H9 (cell line): Measurements from ENCODE around the gene TMEM86B. TPM values are rescaled to one million over a fixed set of nuclear protein-coding genes. Genes with fewer than 3 reads are reported as not detected.
A peak's percentile ranks its signal among the peaks of the same experiment; 100 is the strongest.

Source experiments
- DNase-seq: peaks from one replicate; pipeline ENCODE4 v3.0.0-alpha.2; 2017
- H2AFZ ChIP-seq: one replicate; pipeline ENCODE4 v1.6.1; 2013; ENCODE audit warnings: mild to moderate bottlenecking, low read length, control low read depth, moderate library complexity
- H2AK5ac ChIP-seq: 2 replicates; pipeline ENCODE4 v1.6.1; 2013; ENCODE audit warnings: low read length, control low read depth, mixed read lengths; ENCODE audit not compliant: insufficient read length
- H2BK120ac ChIP-seq: one replicate; pipeline ENCODE4 v1.6.1; 2013; ENCODE audit warnings: low read depth, mild to moderate bottlenecking, low read length, control low read depth, inconsistent platforms; ENCODE audit not compliant: poor library complexity, severe bottlenecking
- H2BK12ac ChIP-seq: 2 replicates; pipeline ENCODE4 v1.6.1; 2013; ENCODE audit warnings: low read length, control low read depth, mixed read lengths, low read depth; ENCODE audit not compliant: insufficient read length
- H2BK15ac ChIP-seq: 2 replicates; pipeline ENCODE4 v1.6.1; 2013; ENCODE audit warnings: low read depth, low read length, control low read depth
- H2BK20ac ChIP-seq: one replicate; pipeline ENCODE4 v1.6.1; 2013; ENCODE audit warnings: low read depth, mild to moderate bottlenecking, low read length, control low read depth, inconsistent platforms; ENCODE audit not compliant: poor library complexity, severe bottlenecking
- H2BK5ac ChIP-seq: 2 replicates; pipeline ENCODE4 v1.6.1; 2013; ENCODE audit warnings: low read length, control low read depth, mixed read lengths; ENCODE audit not compliant: insufficient read length
- H3K14ac ChIP-seq: 2 replicates; pipeline ENCODE4 v1.6.1; 2013; ENCODE audit warnings: low read length, control low read depth; ENCODE audit not compliant: insufficient read depth
- H3K18ac ChIP-seq: 2 replicates; pipeline ENCODE4 v1.6.1; 2013; ENCODE audit warnings: low read depth, mild to moderate bottlenecking, mixed read lengths, low read length, control low read depth; ENCODE audit not compliant: insufficient read length
- H3K23ac ChIP-seq: 2 replicates; pipeline ENCODE4 v1.6.1; 2013; ENCODE audit warnings: low read length, control low read depth, mixed read lengths, low read depth; ENCODE audit not compliant: insufficient read length
- H3K23me2 ChIP-seq: 2 replicates; pipeline ENCODE4 v1.6.1; 2013; ENCODE audit warnings: low read depth, mild to moderate bottlenecking, mixed read lengths, low read length, control low read depth; ENCODE audit not compliant: insufficient read length, poor library complexity, severe bottlenecking
- H3K27ac ChIP-seq: 2 replicates; pipeline ENCODE4 v1.5.1; 2013; ENCODE audit warnings: low read length, control low read depth, mixed read lengths, low read depth; ENCODE audit not compliant: insufficient read length
- H3K27me3 ChIP-seq: 2 replicates; pipeline ENCODE4 v1.6.1; 2013; ENCODE audit warnings: low read length, control low read depth, inconsistent platforms; ENCODE audit not compliant: insufficient read depth
- H3K4ac ChIP-seq: 2 replicates; pipeline ENCODE4 v1.6.1; 2013; ENCODE audit warnings: low read depth, mild to moderate bottlenecking, control low read depth, inconsistent platforms, low read length, moderate library complexity
- H3K4me1 ChIP-seq: 2 replicates; pipeline ENCODE4 v1.6.1; 2013; ENCODE audit warnings: low read length, control low read depth, inconsistent platforms; ENCODE audit not compliant: insufficient read depth
- H3K4me2 ChIP-seq: 2 replicates; pipeline ENCODE4 v1.6.1; 2013; ENCODE audit warnings: low read length, control low read depth, mixed read lengths; ENCODE audit not compliant: insufficient read length, insufficient read depth
- H3K56ac ChIP-seq: 2 replicates; pipeline ENCODE4 v1.6.1; 2013; ENCODE audit warnings: low read depth, mild to moderate bottlenecking, mixed read lengths, low read length, control low read depth; ENCODE audit not compliant: insufficient read length
- H3K79me1 ChIP-seq: 2 replicates; pipeline ENCODE4 v1.6.1; 2013; ENCODE audit warnings: low read depth, mild to moderate bottlenecking, moderate library complexity, low read length, control low read depth, inconsistent platforms; ENCODE audit not compliant: insufficient read depth, poor library complexity, severe bottlenecking
- H3K79me2 ChIP-seq: 2 replicates; pipeline ENCODE4 v1.6.1; 2013; ENCODE audit warnings: low read length, control low read depth, inconsistent platforms; ENCODE audit not compliant: insufficient read depth
- H3K9ac ChIP-seq: 2 replicates; pipeline ENCODE4 v1.6.1; 2013; ENCODE audit warnings: low read length, control low read depth, mixed read lengths; ENCODE audit not compliant: insufficient read length; ENCODE audit errors: extremely low read depth
- H3K9me3 ChIP-seq: one replicate; pipeline ENCODE4 v1.6.1; 2013; ENCODE audit warnings: low read depth, low read length, inconsistent platforms; ENCODE audit not compliant: control insufficient read depth
- H3T11ph ChIP-seq: one replicate; pipeline ENCODE4 v1.6.1; 2013; ENCODE audit warnings: mild to moderate bottlenecking, low read length, control low read depth, inconsistent platforms
- H4K20me1 ChIP-seq: one replicate; pipeline ENCODE4 v1.6.1; 2013; ENCODE audit not compliant: control insufficient read depth, insufficient read length, insufficient read depth
- H4K5ac ChIP-seq: 2 replicates; pipeline ENCODE4 v1.6.1; 2013; ENCODE audit warnings: low read depth, mild to moderate bottlenecking, mixed read lengths, low read length, control low read depth; ENCODE audit not compliant: insufficient read length
- H4K8ac ChIP-seq: replicated peaks from 2 replicates; pipeline ENCODE4 v1.6.1; 2013; ENCODE audit warnings: low read length, control low read depth, mixed read lengths, low read depth; ENCODE audit not compliant: insufficient read length
- H4K91ac ChIP-seq: 2 replicates; pipeline ENCODE4 v1.6.1; 2013; ENCODE audit warnings: low read depth, mild to moderate bottlenecking, moderate library complexity, mixed read lengths, low read length, control low read depth; ENCODE audit not compliant: insufficient read length
- H3K27ac Mint-ChIP-seq, 3 experiments: 2 replicates in 2 of 3; 3 replicates in 1 of 3; pipeline ENCODE4 v1.8.0; 2020 to 2021; ENCODE audit warnings: mixed read lengths in 3 of 3, mild to moderate bottlenecking in 1 of 3, moderate library complexity in 1 of 3
- H3K27me3 Mint-ChIP-seq: 2 replicates; pipeline ENCODE4 v1.8.0; 2021; ENCODE audit warnings: low read depth, mild to moderate bottlenecking, moderate library complexity, mixed read lengths
- H3K36me3 Mint-ChIP-seq, 3 experiments: 2 replicates in 2 of 3; 3 replicates in 1 of 3; pipeline ENCODE4 v1.8.0; 2020 to 2021; ENCODE audit warnings: low read depth in 3 of 3, mixed read lengths in 3 of 3; ENCODE audit not compliant: insufficient read depth in 1 of 3
- H3K4me1 Mint-ChIP-seq, 2 experiments: 2 replicates each; pipeline ENCODE4 v1.8.0; 2020; ENCODE audit warnings: mixed read lengths in 2 of 2
- H3K4me3 Mint-ChIP-seq, 2 experiments: 2 replicates in 1 of 2; 3 replicates in 1 of 2; pipeline ENCODE4 v1.8.0; 2020 to 2021; ENCODE audit warnings: mild to moderate bottlenecking in 2 of 2, mixed read lengths in 2 of 2, moderate library complexity in 1 of 2
- H3K9me3 Mint-ChIP-seq, 2 experiments: 2 replicates in 1 of 2; 3 replicates in 1 of 2; pipeline ENCODE4 v1.8.0; 2020; ENCODE audit warnings: mild to moderate bottlenecking in 2 of 2, mixed read lengths in 2 of 2, moderate library complexity in 1 of 2
- CTCF ChIP-seq: fragments of 200-600 bp; sonication (generic); conservative IDR thresholded peaks from 3 replicates; pipeline ENCODE4 v1.8.0; 2021; ENCODE audit warnings: antibody characterized with exemption, mild to moderate bottlenecking
- WGBS: extraction: QIAGEN DNeasy Blood & Tissue Kit; methylation state at CpG from one replicate; pipeline ENCODE4 v1.1.7; 2013; ENCODE audit warnings: missing lambda C conversion rate, low lambda C conversion rate, mixed read lengths; ENCODE audit not compliant: insufficient read length; ENCODE audit errors: extremely low coverage; 5-methylcytosine and 5-hydroxymethylcytosine counted together
- long read RNA-seq: library from polyadenylated mRNA; unstranded; transcript quantifications from one replicate; pipeline ENCODE4 v2.0.0, GENCODE V29; 2020
- total RNA-seq: library from RNA; stranded (reverse); gene quantifications from 2 replicates; pipeline ENCODE4 v1.2.1, GENCODE V29; 2021

The TMEM86B gene
- 3.6 and 4.5 TPM in 2 replicates for total RNA-seq
- long read RNA-seq, partial matches to known transcripts = 0 of 4 reads
- long read RNA-seq, other reads (novel, unspliced or antisense) = 0 of 4 reads

GRCh38 chr19:55228403-55229031 is at the start of gene TMEM86B:
TSS of gene TMEM86B (minus strand) at chr19:55228763. CDS start at chr19:55228741, 22 bp downstream.
- Histone ChIP-seq H3K18ac (no peak within 1 kb of the TSS), H3K14ac (no peak within 1 kb of the TSS), H4K91ac (no peak within 1 kb of the TSS), H3K79me1 (no peaks in the 10 kb centered on the region), H3K23ac (no peak within 1 kb of the TSS), H2BK20ac (no peak within 1 kb of the TSS), H2BK12ac (no peak within 1 kb of the TSS), H4K8ac (no peak within 1 kb of the TSS), H4K5ac (no peak within 1 kb of the TSS), H3K4me2 (no peak within 1 kb of the TSS), H3K56ac (no peak within 1 kb of the TSS), H3K9me3 (no peaks in the 10 kb centered on the region), H2AFZ (no peak within 1 kb of the TSS), H3K4me1 (no peaks in the 10 kb centered on the region), H2AK5ac (no peak within 1 kb of the TSS), H2BK15ac (no peak within 1 kb of the TSS), H3T11ph (no peak within 1 kb of the TSS), H4K20me1 (no peaks in the 10 kb centered on the region), H3K79me2 (no peaks in the 10 kb centered on the region), H3K9ac (no peak within 1 kb of the TSS), H3K4ac (no peak within 1 kb of the TSS), H3K27ac (no peak within 1 kb of the TSS), H2BK5ac (no peak within 1 kb of the TSS), H3K27me3 (no peaks in the 10 kb centered on the region), H2BK120ac (no peak within 1 kb of the TSS), H3K23me2 (no peaks in the 10 kb centered on the region)
- Mint-ChIP-seq H3K4me1 (peaks cover 0 to 6% of the 10 kb centered on the region in 2 experiments; a peak in 2 of 4 replicates), H3K9me3 (no peaks in the 10 kb centered on the region), H3K27me3 (no peaks in the 10 kb centered on the region; the same call in 1 of the 2 replicates), H3K36me3 (peaks cover 10 to 35% (median 31%) of the 10 kb centered on the region in 3 experiments; a peak in 6 of 7 replicates), H3K27ac (peak within 1 kb of the TSS; percentile 50 to 90 (median 82); a peak in 6 of 7 replicates), H3K4me3 (no peak within 1 kb of the TSS)
- DNase-seq = peak; percentile 24
- WGBS = no CpG with 5 or more reads among the region's 12 CpGs
- no peak for TF ChIP-seq CTCF
